Urothelium cell line (cell line): ENCODE results near the gene GRK5.

Experiments
- DNase-seq: peaks from one replicate; pipeline ENCODE4 v3.0.0; 2011; ENCODE audit warnings: low spot score, mixed read lengths
- FAIRE-seq: peaks from 2 replicates; lab custom pipeline; 2011; peaks lifted over from hg19 to GRCh38; lab: Jason Lieb, UNC

Gene GRK5

GRCh38 chr10:119466076-119466475 is 258.7 kb downstream of the GRK5 start:
- no peak for FAIRE-seq
- DNase-seq = no peak

GRCh38 chr10:119466655-119467054 is 259.3 kb downstream of the GRK5 start:
- FAIRE-seq (no peak), DNase-seq (no peak)

- DNase-seq = no peak
Measured at GRCh38 chr10:119468542-119469324, 261.4 kb downstream of the GRK5 start.

GRCh38 chr10:119469325-119469707 is 261.9 kb downstream of the GRK5 start:
- FAIRE-seq (peak; percentile 37), DNase-seq (no peak)

More at GRCh38 chr10:119468542-119469324, 261.4 kb downstream of the GRK5 start:
- FAIRE-seq = no peak

- FAIRE-seq = no peak
- no peak for DNase-seq
Measured at GRCh38 chr10:119469846-119470245, 262.5 kb downstream of the GRK5 start.

GRCh38 chr10:119470920-119471702 is 263.7 kb downstream of the GRK5 start:
- FAIRE-seq = no peak
- DNase-seq = no peak

- DNase-seq (no peak), FAIRE-seq (no peak)
Measured at GRCh38 chr10:119473771-119474170, 266.4 kb downstream of the GRK5 start.

- DNase-seq = no peak
- no peak for FAIRE-seq
Measured at GRCh38 chr10:119474606-119475005, 267.2 kb downstream of the GRK5 start.

- FAIRE-seq = no peak
- no peak for DNase-seq
Measured at GRCh38 chr10:119477444-119477843, 270.1 kb downstream of the GRK5 start.

- DNase-seq (no peak), FAIRE-seq (no peak)
Measured at GRCh38 chr10:119478111-119478802, 270.9 kb downstream of the GRK5 start.

- FAIRE-seq = peak; percentile 77
Measured at GRCh38 chr10:119478811-119479341, 271.5 kb downstream of the GRK5 start.

GRCh38 chr10:119479532-119479931 is 272.2 kb downstream of the GRK5 start:
- no peak for FAIRE-seq
- no peak for DNase-seq

More at GRCh38 chr10:119478811-119479341, 271.5 kb downstream of the GRK5 start:
- DNase-seq = no peak

GRCh38 chr10:119480667-119481066 is 273.3 kb downstream of the GRK5 start:
- FAIRE-seq (no peak), DNase-seq (no peak)

- no peak for FAIRE-seq
- no peak for DNase-seq
Measured at GRCh38 chr10:119481781-119482426, 274.5 kb downstream of the GRK5 start.

- FAIRE-seq = no peak
- DNase-seq = no peak
Measured at GRCh38 chr10:119483001-119483400, 275.6 kb downstream of the GRK5 start.

GRCh38 chr10:119483839-119484238 is 276.5 kb downstream of the GRK5 start:
- DNase-seq = no peak
- FAIRE-seq = no peak

- no peak for FAIRE-seq
Measured at GRCh38 chr10:119488675-119489074, 281.3 kb downstream of the GRK5 start.

GRCh38 chr10:119489991-119490326 is 282.6 kb downstream of the GRK5 start:
- no peak for FAIRE-seq
- no peak for DNase-seq

More at GRCh38 chr10:119488675-119489074, 281.3 kb downstream of the GRK5 start:
- DNase-seq = no peak

- no peak for FAIRE-seq
- DNase-seq = no peak
Measured at GRCh38 chr10:119491966-119492757, 284.8 kb downstream of the GRK5 start.

GRCh38 chr10:119493155-119493554 is 285.8 kb downstream of the GRK5 start:
- DNase-seq = no peak
- no peak for FAIRE-seq
